Glutamatergic neuron (in vitro differentiated cells): ENCODE data around the gene KCNMB2. TPM values are rescaled to one million over a fixed set of nuclear protein-coding genes. Genes with fewer than 3 reads are reported as not detected.

ENCODE experiments used
- DNase-seq: peaks from one replicate; pipeline ENCODE4 v3.0.0; 2022
- H3K27ac Mint-ChIP-seq: one replicate; pipeline ENCODE4 v1.8.0; 2020; ENCODE audit warnings: mild to moderate bottlenecking, mixed read lengths, inconsistent platforms; ENCODE audit not compliant: unreplicated experiment
- H3K27me3 Mint-ChIP-seq: one replicate; pipeline ENCODE4 v1.8.0; 2020; ENCODE audit warnings: mild to moderate bottlenecking, moderate library complexity, mixed read lengths, inconsistent platforms; ENCODE audit not compliant: unreplicated experiment
- H3K36me3 Mint-ChIP-seq: one replicate; pipeline ENCODE4 v1.8.0; 2020; ENCODE audit warnings: mild to moderate bottlenecking, mixed read lengths, inconsistent platforms; ENCODE audit not compliant: unreplicated experiment
- H3K4me1 Mint-ChIP-seq: one replicate; pipeline ENCODE4 v1.8.0; 2020; ENCODE audit warnings: mild to moderate bottlenecking, low read depth, mixed read lengths, inconsistent platforms; ENCODE audit not compliant: unreplicated experiment
- H3K4me3 Mint-ChIP-seq: one replicate; pipeline ENCODE4 v1.8.0; 2020; ENCODE audit warnings: mild to moderate bottlenecking, mixed read lengths, inconsistent platforms; ENCODE audit not compliant: unreplicated experiment
- H3K9me3 Mint-ChIP-seq: one replicate; pipeline ENCODE4 v1.8.0; 2020; ENCODE audit warnings: mild to moderate bottlenecking, moderate library complexity, mixed read lengths, inconsistent platforms; ENCODE audit not compliant: unreplicated experiment
- long read RNA-seq: library from polyadenylated mRNA; unstranded; transcript quantifications from one replicate; pipeline ENCODE4 v2.0.0, GENCODE V29; 2020; ENCODE audit not compliant: unreplicated experiment
- total RNA-seq: library from RNA; stranded (reverse); fragmentation: NEBNext Ultra II Directional; extraction: Animal tissue kit (Norgen Biotek cat#: 25700); gene quantifications from one replicate; pipeline ENCODE4 v1.2.1, GENCODE V29; 2021; ENCODE audit not compliant: unreplicated experiment
- TF ChIP-seq, protein P1 (sequence below): fragments of 200-600 bp; sonication (generic); IDR thresholded peaks from one replicate; pipeline ENCODE4 v1.5.0; 2021; ENCODE audit not compliant: partially characterized antibody, unreplicated experiment

The KCNMB2 gene
- total RNA-seq, result 0.47 TPM
- long read RNA-seq, result 0 reads

- Mint-ChIP-seq H3K27ac (peak within 1 kb of the TSS; percentile 23), H3K9me3 (no peaks in the 10 kb centered on the region), H3K36me3 (no peaks in the 10 kb centered on the region), H3K4me1 (peaks cover 10% of the 10 kb centered on the region), H3K4me3 (peak within 1 kb of the TSS; percentile 84), H3K27me3 (no peaks in the 10 kb centered on the region)
- peak; percentile 13 for DNase-seq
- TF ChIP-seq, protein P1, sequence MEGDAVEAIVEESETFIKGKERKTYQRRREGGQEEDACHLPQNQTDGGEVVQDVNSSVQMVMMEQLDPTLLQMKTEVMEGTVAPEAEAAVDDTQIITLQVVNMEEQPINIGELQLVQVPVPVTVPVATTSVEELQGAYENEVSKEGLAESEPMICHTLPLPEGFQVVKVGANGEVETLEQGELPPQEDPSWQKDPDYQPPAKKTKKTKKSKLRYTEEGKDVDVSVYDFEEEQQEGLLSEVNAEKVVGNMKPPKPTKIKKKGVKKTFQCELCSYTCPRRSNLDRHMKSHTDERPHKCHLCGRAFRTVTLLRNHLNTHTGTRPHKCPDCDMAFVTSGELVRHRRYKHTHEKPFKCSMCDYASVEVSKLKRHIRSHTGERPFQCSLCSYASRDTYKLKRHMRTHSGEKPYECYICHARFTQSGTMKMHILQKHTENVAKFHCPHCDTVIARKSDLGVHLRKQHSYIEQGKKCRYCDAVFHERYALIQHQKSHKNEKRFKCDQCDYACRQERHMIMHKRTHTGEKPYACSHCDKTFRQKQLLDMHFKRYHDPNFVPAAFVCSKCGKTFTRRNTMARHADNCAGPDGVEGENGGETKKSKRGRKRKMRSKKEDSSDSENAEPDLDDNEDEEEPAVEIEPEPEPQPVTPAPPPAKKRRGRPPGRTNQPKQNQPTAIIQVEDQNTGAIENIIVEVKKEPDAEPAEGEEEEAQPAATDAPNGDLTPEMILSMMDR, result no peak
Observed at GRCh38 chr3:178536211-178537079, at the start of gene KCNMB2. KCNMB2 (plus strand) TSS chr3:178536436.

DNA sequence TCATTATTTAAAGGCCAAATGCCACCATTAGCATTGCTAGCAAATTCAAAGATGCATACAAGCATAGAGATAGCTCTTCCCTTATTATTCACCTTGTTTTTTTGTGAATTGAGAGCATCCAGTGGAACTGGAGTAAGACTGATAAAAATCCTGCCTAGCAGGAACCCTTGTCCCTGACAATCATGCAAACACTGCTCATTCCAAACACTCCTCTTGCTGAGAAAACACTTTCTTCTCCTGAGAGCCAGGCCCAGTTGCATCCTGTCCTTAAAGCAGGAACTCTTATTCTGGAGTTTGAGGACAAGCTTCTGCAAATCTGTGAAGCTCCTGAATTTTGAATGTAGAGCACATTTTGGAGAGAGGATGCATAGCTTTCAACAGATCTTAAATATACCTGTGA is 49.3 kb upstream of the KCNMB2 start:
- Mint-ChIP-seq H3K4me3 (no peak overlapping the region), H3K36me3 (peaks cover 5% of the 10 kb centered on the region), H3K9me3 (peaks cover 4% of the 10 kb centered on the region), H3K4me1 (peaks cover 6% of the 10 kb centered on the region), H3K27me3 (peaks cover 2% of the 10 kb centered on the region), H3K27ac (no peak overlapping the region)
- no peak for DNase-seq
- TF ChIP-seq, protein P1, result no peak

GRCh38 chr3:178487752-178488151 is 48.5 kb upstream of the KCNMB2 start:
- H3K4me1 Mint-ChIP-seq, result no peaks in the 10 kb centered on the region
- no peak overlapping the region for H3K4me3 Mint-ChIP-seq
- peaks cover 2% of the 10 kb centered on the region for H3K27me3 Mint-ChIP-seq
- H3K27ac Mint-ChIP-seq, result no peak overlapping the region
- TF ChIP-seq, protein P1, result no peak
- no peak for DNase-seq
- H3K36me3 Mint-ChIP-seq, result peaks cover 5% of the 10 kb centered on the region
- peaks cover 4% of the 10 kb centered on the region for H3K9me3 Mint-ChIP-seq

DNA sequence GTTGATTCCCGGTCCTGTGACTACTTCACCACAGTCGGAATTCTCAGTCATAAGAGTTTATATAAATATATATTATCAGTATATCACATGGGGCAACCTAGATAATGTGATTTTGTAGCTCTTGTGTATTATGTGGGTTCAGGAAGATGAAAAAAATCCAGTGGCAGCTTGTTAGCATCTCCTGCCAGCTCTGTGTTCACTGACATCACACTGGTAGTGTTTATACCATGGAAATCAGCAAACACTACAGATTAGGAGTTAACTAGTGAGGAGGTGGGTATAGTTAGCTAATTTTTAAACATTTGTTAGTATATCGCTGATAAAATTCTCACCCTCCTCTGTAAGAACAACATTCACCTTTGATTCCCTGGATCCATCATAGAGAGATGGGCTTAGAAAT is 44.5 kb upstream of the KCNMB2 start:
- Mint-ChIP-seq H3K4me3 (no peak overlapping the region), H3K27ac (no peak overlapping the region), H3K36me3 (peaks cover 11% of the 10 kb centered on the region), H3K27me3 (peaks cover 3% of the 10 kb centered on the region), H3K4me1 (no peaks in the 10 kb centered on the region), H3K9me3 (peaks cover 2% of the 10 kb centered on the region)
- TF ChIP-seq, protein P1, result no peak
- no peak for DNase-seq

DNA sequence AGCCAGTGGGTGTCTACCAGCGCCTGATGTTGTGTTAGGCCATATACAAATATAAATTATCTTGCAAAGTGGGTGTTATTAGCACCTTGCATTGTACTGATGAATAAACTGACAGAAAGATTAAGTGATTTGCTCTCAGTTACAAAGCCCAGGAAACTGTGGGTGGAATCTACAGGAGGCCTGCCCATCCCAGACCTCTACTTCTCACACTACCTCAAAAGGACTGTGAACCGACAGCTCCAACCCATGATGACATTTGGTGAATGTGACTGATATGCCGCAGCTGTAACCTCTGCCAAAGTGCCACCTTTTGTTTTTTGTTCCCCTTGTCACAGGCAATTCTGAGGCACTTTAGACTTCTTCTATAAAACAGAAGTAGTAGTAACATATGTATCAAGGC is 43.7 kb upstream of the KCNMB2 start:
- Mint-ChIP-seq H3K36me3 (peaks cover 14% of the 10 kb centered on the region), H3K27ac (no peak overlapping the region), H3K9me3 (peaks cover under 1% of the 10 kb centered on the region)

More for the DNA sequence above, 43.7 kb upstream of the KCNMB2 start:
- Mint-ChIP-seq H3K4me1 (no peaks in the 10 kb centered on the region), H3K27me3 (peaks cover 3% of the 10 kb centered on the region), H3K4me3 (no peak overlapping the region)
- DNase-seq, result no peak
- TF ChIP-seq, protein P1, result no peak
